Activated CD8-positive, alpha-beta memory T cell treated with anti-CD3 and anti-CD28 coated beads, Interleukin-2, amount 50 U/mL, for 48 hours (primary cell): ENCODE measurements around the gene FBP1.
"Not testable (repeated sequence)": the region's sequence is repeated elsewhere in the genome, so short reads cannot be mapped to it uniquely, and the experiment has no call there.

ENCODE experiments used
- DNase-seq: peaks from one replicate; pipeline ENCODE4 v3.0.0-alpha.2; 2020

The FBP1 gene

DNA sequence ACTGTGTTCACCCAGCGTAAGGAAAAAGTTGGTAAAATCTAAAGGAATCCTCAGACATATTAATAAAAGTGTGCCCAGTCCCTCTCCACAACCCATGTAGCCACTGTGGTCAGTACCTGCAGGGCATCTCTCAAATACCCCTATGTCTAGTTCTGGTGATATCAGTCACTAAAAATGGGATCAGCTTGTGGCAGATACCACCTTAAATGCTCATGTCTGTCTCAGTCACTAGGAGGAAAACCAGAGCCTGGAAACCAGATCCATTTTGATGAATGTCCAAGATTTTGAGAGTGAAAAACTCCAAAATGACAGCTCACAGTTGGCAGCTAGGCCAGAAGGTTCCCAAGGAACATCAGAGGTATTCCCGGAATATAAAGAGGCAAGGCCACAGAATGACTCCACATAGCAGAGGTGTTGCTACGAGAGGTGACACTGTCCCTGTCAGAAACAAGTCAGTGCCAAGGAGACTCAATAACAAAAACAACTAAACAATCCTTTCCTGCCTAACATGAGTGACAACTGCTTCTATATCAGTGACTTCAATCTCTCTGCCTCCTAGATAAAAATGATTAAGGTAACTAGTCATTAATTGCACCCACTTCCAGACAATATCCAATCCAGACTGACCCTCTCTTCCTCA lies 70.9 kb downstream of the FBP1 start:
- DNase-seq, result no peak

DNA sequence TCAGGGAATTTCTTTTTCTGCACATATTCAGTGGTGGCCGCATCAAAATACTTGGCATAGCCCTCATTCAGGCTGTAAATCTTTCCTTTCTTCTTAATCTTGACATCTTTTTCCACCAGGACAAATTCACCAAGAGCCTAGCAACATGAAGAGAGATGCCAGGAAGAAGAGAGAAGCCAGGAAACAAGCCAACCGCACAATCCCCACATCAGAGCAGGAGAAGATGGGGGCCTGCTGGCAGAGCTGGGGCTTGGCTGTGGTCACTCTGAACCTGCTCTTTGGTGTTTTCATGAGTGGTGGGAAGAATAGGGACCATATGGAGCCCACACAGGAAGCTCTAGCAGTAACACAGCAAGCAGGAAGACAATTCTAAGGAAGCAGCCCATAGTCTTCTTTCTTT lies 72.0 kb downstream of the FBP1 start:
- DNase-seq, result no peak

- no peak for DNase-seq
These were observed 72.8 kb downstream of the FBP1 start for GRCh38 chr9:94566550-94566949.

DNA sequence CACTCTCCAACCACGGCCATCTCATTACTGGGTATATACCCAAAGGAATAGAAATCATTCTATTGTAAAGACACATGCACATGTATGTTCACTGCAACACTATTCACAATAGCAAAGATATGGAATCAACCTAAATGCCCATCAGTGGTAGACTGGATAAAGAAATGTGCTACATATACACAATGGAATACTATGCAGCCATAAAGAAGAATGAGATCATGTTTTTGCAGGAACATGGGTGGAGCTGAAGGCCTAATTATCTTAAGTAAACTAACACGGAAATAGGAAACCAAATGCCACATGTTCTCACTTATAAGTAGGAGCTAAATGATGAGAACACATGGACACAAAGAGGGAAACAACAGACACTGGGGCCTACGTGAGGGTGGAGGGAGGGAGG lies 75.0 kb downstream of the FBP1 start:
- not testable (repeated sequence) for DNase-seq

DNA sequence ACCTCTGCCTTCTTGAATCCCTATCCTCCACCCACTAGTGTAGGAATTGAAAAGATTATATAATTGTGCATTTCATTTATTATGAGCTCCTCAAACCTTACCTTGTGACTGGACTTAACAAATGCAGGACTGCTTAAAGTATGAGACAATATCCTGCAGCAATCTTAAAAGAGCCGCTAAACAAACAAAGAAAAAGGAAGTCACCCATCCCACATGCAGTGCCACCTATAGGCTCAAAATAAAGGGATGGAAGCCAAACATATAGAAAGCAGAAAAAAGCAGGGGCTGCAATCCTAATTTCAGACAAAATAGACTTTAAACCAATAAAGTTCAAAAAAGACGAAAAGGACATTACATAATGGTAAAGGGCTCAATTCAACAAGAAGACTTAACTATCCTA lies 75.8 kb downstream of the FBP1 start:
- DNase-seq, result no peak

DNA sequence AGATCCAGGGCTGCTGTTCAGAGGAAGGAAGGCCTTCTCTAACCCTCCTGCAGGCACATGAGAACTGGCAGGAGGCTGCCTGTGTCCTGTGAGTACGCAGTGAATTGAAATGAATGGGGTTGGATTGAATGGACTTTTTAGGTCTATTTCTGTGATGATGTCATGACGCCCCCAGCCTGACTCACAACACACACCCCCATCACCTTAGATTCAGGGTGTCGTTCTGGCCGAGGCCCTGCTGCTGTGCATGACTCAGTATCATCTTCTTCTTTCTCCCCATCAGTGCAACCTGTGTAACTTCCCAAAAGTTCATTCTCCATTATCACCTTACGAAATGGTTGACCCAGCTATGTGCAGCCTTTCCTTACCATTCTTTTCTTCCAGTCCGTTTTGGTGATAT lies 79.1 kb downstream of the FBP1 start:
- no peak for DNase-seq

- DNase-seq, result no peak
These were observed 81.9 kb downstream of the FBP1 start for GRCh38 chr9:94557376-94557775.

- peak; percentile 74 for DNase-seq
These were observed 84.6 kb downstream of the FBP1 start, which contains the start of gene PCAT7 for GRCh38 chr9:94554439-94555331. PCAT7 (plus strand) TSS chr9:94555083.

- DNase-seq, result no peak
These were observed 85.3 kb downstream of the FBP1 start for GRCh38 chr9:94554078-94554438.
